Osteoblast (primary cell): ENCODE data around the gene MTCL1. TPM values are rescaled to one million over a fixed set of nuclear protein-coding genes. Genes with fewer than 3 reads are reported as not detected.

Experiments
- DNase-seq: peaks from one replicate; pipeline ENCODE4 v3.0.0; 2011; ENCODE audit warnings: low spot score, mixed read lengths; ENCODE audit not compliant: insufficient read length; ENCODE audit errors: missing footprints
- H2AFZ ChIP-seq: 2 replicates; pipeline ENCODE4 v1.6.0; 2011; ENCODE audit warnings: mild to moderate bottlenecking, low read length
- H3K27ac ChIP-seq: 2 replicates; pipeline ENCODE4 v1.5.1; 2011; ENCODE audit warnings: mild to moderate bottlenecking, low read depth, low read length, moderate library complexity
- H3K27me3 ChIP-seq: 2 replicates; pipeline ENCODE4 v1.6.0; 2012; ENCODE audit warnings: mild to moderate bottlenecking, control low read depth, inconsistent platforms, low read length, moderate library complexity; ENCODE audit not compliant: insufficient read depth
- H3K36me3 ChIP-seq: 2 replicates; pipeline ENCODE4 v1.5.1; 2011; ENCODE audit warnings: mild to moderate bottlenecking, low read length, control low read depth, moderate library complexity; ENCODE audit not compliant: insufficient read depth
- H3K4me1 ChIP-seq: 2 replicates; pipeline ENCODE4 v1.5.1; 2011; ENCODE audit warnings: mild to moderate bottlenecking, low read length, control low read depth, moderate library complexity; ENCODE audit not compliant: insufficient read depth
- H3K4me2 ChIP-seq: 2 replicates; pipeline ENCODE4 v1.6.0; 2011; ENCODE audit warnings: mild to moderate bottlenecking, low read length; ENCODE audit not compliant: insufficient read depth
- H3K4me3 ChIP-seq: fragments of 200-600 bp; sonication (generic); 3 replicates; pipeline ENCODE4 v1.5.1; 2012; ENCODE audit warnings: mild to moderate bottlenecking, low read length, inconsistent platforms; ENCODE audit not compliant: insufficient read depth
- H3K79me2 ChIP-seq: 2 replicates; pipeline ENCODE4 v1.6.0; 2012; ENCODE audit warnings: mild to moderate bottlenecking, low read length, control low read depth, inconsistent platforms; ENCODE audit not compliant: insufficient read depth
- H3K9me3 ChIP-seq: 2 replicates; pipeline ENCODE4 v1.5.1; 2011; ENCODE audit warnings: low read depth, low read length, control low read depth
- H4K20me1 ChIP-seq: 2 replicates; pipeline ENCODE4 v1.6.0; 2012; ENCODE audit warnings: mild to moderate bottlenecking, low read length, control low read depth; ENCODE audit not compliant: insufficient read depth
- total RNA-seq: library from RNA; depleted of rRNA; stranded (reverse); fragments of >200 nt; gene quantifications from 2 replicates; pipeline ENCODE4 v1.2.3, GENCODE V29; 2012
- TF ChIP-seq, protein P1 (sequence below): IDR thresholded peaks from 2 replicates; pipeline ENCODE4 v1.5.1; 2011; ENCODE audit warnings: mild to moderate bottlenecking, low read depth, low read length, moderate library complexity; ENCODE audit errors: extremely low read depth

Gene MTCL1
- total RNA-seq, 1 donor, result 38.0 TPM

- no peak overlapping the region for H3K4me2 ChIP-seq
- no peak overlapping the region for H3K27ac ChIP-seq
- no peak overlapping the region for H2AFZ ChIP-seq
- H3K27me3 ChIP-seq, result no peaks in the 10 kb centered on the region
- DNase-seq, result no peak
- peaks cover 2% of the 10 kb centered on the region for H4K20me1 ChIP-seq
- H3K4me3 ChIP-seq, result no peak overlapping the region
- no peaks in the 10 kb centered on the region for H3K9me3 ChIP-seq
- TF ChIP-seq, protein P1, sequence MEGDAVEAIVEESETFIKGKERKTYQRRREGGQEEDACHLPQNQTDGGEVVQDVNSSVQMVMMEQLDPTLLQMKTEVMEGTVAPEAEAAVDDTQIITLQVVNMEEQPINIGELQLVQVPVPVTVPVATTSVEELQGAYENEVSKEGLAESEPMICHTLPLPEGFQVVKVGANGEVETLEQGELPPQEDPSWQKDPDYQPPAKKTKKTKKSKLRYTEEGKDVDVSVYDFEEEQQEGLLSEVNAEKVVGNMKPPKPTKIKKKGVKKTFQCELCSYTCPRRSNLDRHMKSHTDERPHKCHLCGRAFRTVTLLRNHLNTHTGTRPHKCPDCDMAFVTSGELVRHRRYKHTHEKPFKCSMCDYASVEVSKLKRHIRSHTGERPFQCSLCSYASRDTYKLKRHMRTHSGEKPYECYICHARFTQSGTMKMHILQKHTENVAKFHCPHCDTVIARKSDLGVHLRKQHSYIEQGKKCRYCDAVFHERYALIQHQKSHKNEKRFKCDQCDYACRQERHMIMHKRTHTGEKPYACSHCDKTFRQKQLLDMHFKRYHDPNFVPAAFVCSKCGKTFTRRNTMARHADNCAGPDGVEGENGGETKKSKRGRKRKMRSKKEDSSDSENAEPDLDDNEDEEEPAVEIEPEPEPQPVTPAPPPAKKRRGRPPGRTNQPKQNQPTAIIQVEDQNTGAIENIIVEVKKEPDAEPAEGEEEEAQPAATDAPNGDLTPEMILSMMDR, result no peak
- peaks cover 44% of the 10 kb centered on the region for H3K36me3 ChIP-seq
- H3K79me2 ChIP-seq, result peaks cover 55% of the 10 kb centered on the region
- H3K4me1 ChIP-seq, result peaks cover 8% of the 10 kb centered on the region
These were observed 17.8 kb downstream of the MTCL1 start for GRCh38 chr18:8722946-8723820.

DNA sequence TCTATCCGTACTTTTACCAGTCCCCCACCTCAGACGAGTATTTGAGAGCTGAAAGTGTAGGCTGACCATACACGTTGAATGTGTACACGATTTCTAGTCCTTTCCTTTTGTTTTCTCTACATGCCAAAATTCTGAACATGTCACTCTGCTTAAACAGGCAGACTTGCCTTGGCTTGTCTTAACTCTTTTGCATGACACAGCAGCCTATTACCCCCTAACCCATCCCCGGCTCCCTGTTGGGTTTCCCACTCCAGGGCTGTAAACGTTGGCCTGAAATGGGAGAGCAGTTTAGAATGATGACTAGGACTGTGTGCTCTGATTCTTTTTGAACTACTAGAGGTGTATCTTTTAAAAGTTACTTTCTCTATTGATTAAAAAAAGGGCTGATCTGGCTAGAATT lies 19.1 kb downstream of the MTCL1 start:
- H3K27ac ChIP-seq, result no peak overlapping the region
- peaks cover 50% of the 10 kb centered on the region for H3K79me2 ChIP-seq
- no peak overlapping the region for H3K4me2 ChIP-seq
- peaks cover 8% of the 10 kb centered on the region for H3K4me1 ChIP-seq
- no peaks in the 10 kb centered on the region for H3K27me3 ChIP-seq
- no peaks in the 10 kb centered on the region for H3K9me3 ChIP-seq
- H4K20me1 ChIP-seq, result no peaks in the 10 kb centered on the region
- H3K4me3 ChIP-seq, result no peak overlapping the region
- no peak for DNase-seq
- no peak overlapping the region for H2AFZ ChIP-seq
- TF ChIP-seq, protein P1, result no peak
- H3K36me3 ChIP-seq, result peaks cover 36% of the 10 kb centered on the region

GRCh38 chr18:8726281-8726680 lies 20.9 kb downstream of the MTCL1 start:
- H3K4me3 ChIP-seq, result no peak overlapping the region
- no peak overlapping the region for H3K27ac ChIP-seq
- peaks cover 47% of the 10 kb centered on the region for H3K79me2 ChIP-seq
- no peaks in the 10 kb centered on the region for H3K27me3 ChIP-seq
- H3K4me2 ChIP-seq, result no peak overlapping the region
- no peaks in the 10 kb centered on the region for H4K20me1 ChIP-seq
- H3K36me3 ChIP-seq, result peaks cover 21% of the 10 kb centered on the region
- no peak overlapping the region for H2AFZ ChIP-seq
- no peak for DNase-seq
- TF ChIP-seq, protein P1, result no peak
- no peaks in the 10 kb centered on the region for H3K9me3 ChIP-seq
- peaks cover 15% of the 10 kb centered on the region for H3K4me1 ChIP-seq

DNA sequence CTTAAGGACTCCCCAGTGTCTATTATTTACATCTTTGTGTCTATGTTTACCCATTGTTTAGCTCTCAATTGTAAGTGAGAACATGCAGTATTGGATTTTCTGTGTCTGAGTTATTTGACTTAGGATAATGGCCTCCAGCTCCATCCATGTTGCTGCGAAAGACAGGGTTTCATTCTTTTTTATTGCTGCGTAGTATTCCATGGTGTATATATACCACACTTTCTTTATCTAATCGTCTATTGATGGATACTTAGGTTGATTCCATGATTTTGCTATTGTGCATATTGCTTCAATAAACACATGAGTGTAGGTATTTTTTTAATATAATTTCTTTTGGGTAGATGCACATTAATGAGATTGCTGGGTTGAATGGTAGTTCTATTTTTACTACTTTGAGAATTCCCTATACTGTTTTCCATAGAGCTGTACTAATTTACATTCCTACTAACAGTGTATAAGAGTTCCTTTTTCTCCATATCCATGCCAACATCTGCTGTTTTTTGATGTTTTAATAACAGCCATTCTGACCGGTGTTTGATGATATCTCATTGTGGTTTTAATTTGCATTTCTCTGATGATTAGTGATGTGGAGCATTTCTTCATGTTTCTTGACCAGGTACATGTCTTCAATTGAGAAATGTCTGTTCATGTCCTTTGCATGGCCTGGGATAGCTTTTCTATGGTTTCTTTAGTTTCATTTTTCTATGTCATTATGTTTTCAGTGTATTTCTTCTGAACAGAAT lies 21.8 kb downstream of the MTCL1 start:
- H3K36me3 ChIP-seq, result peaks cover 13% of the 10 kb centered on the region
- no peaks in the 10 kb centered on the region for H3K9me3 ChIP-seq
- H3K27ac ChIP-seq, result no peak overlapping the region
- H4K20me1 ChIP-seq, result no peaks in the 10 kb centered on the region
- no peaks in the 10 kb centered on the region for H3K27me3 ChIP-seq
- H3K79me2 ChIP-seq, result peaks cover 38% of the 10 kb centered on the region
- peaks cover 8% of the 10 kb centered on the region for H3K4me1 ChIP-seq
- peak overlapping the region; percentile 53 for H3K4me2 ChIP-seq
- TF ChIP-seq, protein P1, result no peak
- H2AFZ ChIP-seq, result no peak overlapping the region
- H3K4me3 ChIP-seq, result no peak overlapping the region
- DNase-seq, result no peak
